H1 (cell line): Measurements from ENCODE around the gene DCUN1D4. TPM values are rescaled to one million over a fixed set of nuclear protein-coding genes. Genes with fewer than 3 reads are reported as not detected.

Experiments used
- CTCF ChIA-PET: fragments of 300-600 bp; sonication (Branson Sonifier 250); formaldehyde crosslinking; loops from one replicate; lab custom pipeline; 2021; ENCODE audit not compliant: partially characterized antibody; lab: Charles Lee
- POLR2A ChIA-PET: fragments of 300-600 bp; sonication (Branson Sonifier 250); formaldehyde crosslinking; loops from one replicate; lab custom pipeline; 2021; ENCODE audit warnings: inconsistent platforms; ENCODE audit not compliant: partially characterized antibody; lab: Charles Lee
- DNase-seq, 2 experiments: peaks; one replicate each; pipeline versions ENCODE4 v3.0.0 to v3.0.0-alpha.2; 2010 to 2022; ENCODE audit warnings: low spot score in 2 of 2, low read depth in 1 of 2, mixed read lengths in 1 of 2
- FAIRE-seq: peaks from 2 replicates; lab custom pipeline; 2011; peaks lifted over from hg19 to GRCh38; lab: Jason Lieb, UNC
- H2AFZ ChIP-seq: 2 replicates; pipeline ENCODE4 v1.8.1; 2012; ENCODE audit warnings: low read length, inconsistent platforms
- H2AK5ac ChIP-seq: 2 replicates; pipeline ENCODE4 v1.6.1; 2013; ENCODE audit warnings: low read depth, low read length
- H2BK120ac ChIP-seq: replicated peaks from 2 replicates; pipeline ENCODE3; 2013; ENCODE audit warnings: low read depth, low read length, inconsistent platforms
- H2BK12ac ChIP-seq: 2 replicates; pipeline ENCODE4 v1.6.1; 2013; ENCODE audit warnings: low read depth, low read length
- H2BK15ac ChIP-seq: 2 replicates; pipeline ENCODE4 v1.6.1; 2013; ENCODE audit warnings: low read length
- H2BK20ac ChIP-seq: 2 replicates; pipeline ENCODE4 v1.6.1; 2013; ENCODE audit warnings: low read length
- H2BK5ac ChIP-seq: 2 replicates; pipeline ENCODE4 v1.6.1; 2013; ENCODE audit warnings: low read depth, low read length
- H3K14ac ChIP-seq: 2 replicates; pipeline ENCODE4 v1.6.1; 2013; ENCODE audit warnings: inconsistent platforms; ENCODE audit not compliant: insufficient read length
- H3K18ac ChIP-seq: 2 replicates; pipeline ENCODE4 v1.6.1; 2013; ENCODE audit warnings: low read length; ENCODE audit errors: extremely low read depth
- H3K23ac ChIP-seq: 2 replicates; pipeline ENCODE4 v1.6.1; 2013; ENCODE audit warnings: inconsistent platforms; ENCODE audit not compliant: insufficient read length
- H3K23me2 ChIP-seq: 2 replicates; pipeline ENCODE4 v1.6.1; 2013; ENCODE audit warnings: low read depth, low read length
- H3K27ac ChIP-seq: 2 replicates; pipeline ENCODE4 v1.6.1; 2011; ENCODE audit warnings: low read depth, low read length, inconsistent platforms
- H3K27me3 ChIP-seq, 4 experiments: replicated peaks in 1 of 4; 1 replicate in 1 of 4; 2 replicates in 3 of 4; pipeline versions ENCODE4 v1.6.1 to v1.8.1; 2011 to 2013; ENCODE audit warnings: low read length in 3 of 4, mild to moderate bottlenecking in 3 of 4, inconsistent platforms in 2 of 4, mixed read lengths in 2 of 4, moderate library complexity in 1 of 4; ENCODE audit not compliant: control insufficient read depth in 3 of 4, insufficient read depth in 3 of 4; ENCODE audit errors: extremely low read depth in 1 of 4
- H3K36me3 ChIP-seq, 4 experiments: 2 replicates each; pipeline versions ENCODE4 v1.6.1 to v1.8.1; 2011 to 2013; ENCODE audit warnings: mild to moderate bottlenecking in 4 of 4, low read length in 3 of 4, moderate library complexity in 2 of 4, control low read depth in 1 of 4, inconsistent platforms in 1 of 4; ENCODE audit not compliant: insufficient read depth in 4 of 4, control insufficient read depth in 2 of 4
- H3K4ac ChIP-seq: replicated peaks from 2 replicates; pipeline ENCODE3; 2013; ENCODE audit warnings: low read length, low read depth, mixed read lengths, inconsistent platforms; ENCODE audit not compliant: insufficient read length
- H3K4me1 ChIP-seq, 4 experiments: replicated peaks in 1 of 4; 1 replicate in 1 of 4; 2 replicates in 3 of 4; pipeline versions ENCODE4 v1.6.1 to v1.8.1; 2011 to 2013; ENCODE audit warnings: low read length in 3 of 4, inconsistent platforms in 2 of 4, mixed read lengths in 1 of 4; ENCODE audit not compliant: insufficient read depth in 4 of 4, control insufficient read depth in 3 of 4
- H3K4me2 ChIP-seq, 2 experiments: 2 replicates each; pipeline versions ENCODE4 v1.6.1 to v1.8.1; 2011 to 2013; ENCODE audit warnings: low read depth in 2 of 2, low read length in 2 of 2, control low read depth in 1 of 2, inconsistent platforms in 1 of 2, mild to moderate bottlenecking in 1 of 2; ENCODE audit not compliant: insufficient read depth in 1 of 2
- H3K4me3 ChIP-seq, 4 experiments: fragments of 200-600, 300-600 bp in 1 of 4; sonication (generic), shearing (Covaris generic), sonication (Bioruptor Twin) in 1 of 4; 2 replicates each; pipeline versions ENCODE4 v1.5.1 to v1.8.1; 2011 to 2016; ENCODE audit warnings: low read length in 4 of 4, low read depth in 3 of 4, control low read depth in 2 of 4, inconsistent platforms in 2 of 4, mild to moderate bottlenecking in 2 of 4, mixed read lengths in 1 of 4, moderate library complexity in 1 of 4; ENCODE audit not compliant: insufficient read depth in 2 of 4; ENCODE audit errors: extremely low read depth in 1 of 4
- H3K56ac ChIP-seq: replicated peaks from 2 replicates; pipeline ENCODE3; 2013; ENCODE audit warnings: low read depth, mild to moderate bottlenecking, mixed read lengths, low read length, inconsistent platforms; ENCODE audit not compliant: insufficient read length
- H3K79me1 ChIP-seq: 2 replicates; pipeline ENCODE4 v1.6.1; 2013; ENCODE audit warnings: low read depth, low read length, control low read depth
- H3K79me2 ChIP-seq, 2 experiments: 2 replicates each; pipeline versions ENCODE4 v1.6.1 to v1.8.1; 2012 to 2013; ENCODE audit warnings: low read length in 2 of 2, mild to moderate bottlenecking in 2 of 2, inconsistent platforms in 1 of 2; ENCODE audit not compliant: insufficient read depth in 2 of 2, control insufficient read depth in 1 of 2
- H3K9ac ChIP-seq, 4 experiments: replicated peaks in 1 of 4; 1 replicate in 1 of 4; 2 replicates in 3 of 4; pipeline versions ENCODE4 v1.6.1 to v1.8.1; 2011 to 2013; ENCODE audit warnings: low read depth in 3 of 4, low read length in 3 of 4, control low read depth in 2 of 4, mild to moderate bottlenecking in 2 of 4, moderate library complexity in 2 of 4, inconsistent platforms in 1 of 4; ENCODE audit errors: extremely low read depth in 1 of 4
- H3K9me3 ChIP-seq, 2 experiments: 2 replicates each; pipeline versions ENCODE4 v1.6.1 to v1.8.1; 2012 to 2013; ENCODE audit warnings: mild to moderate bottlenecking in 2 of 2, moderate library complexity in 2 of 2, control low read depth in 1 of 2, inconsistent platforms in 1 of 2, low read depth in 1 of 2, low read length in 1 of 2, mixed read lengths in 1 of 2; ENCODE audit not compliant: insufficient read depth in 2 of 2
- H4K20me1 ChIP-seq, 2 experiments: replicated peaks in 1 of 2; 2 replicates each; pipeline versions ENCODE3 to v1.8.1; 2011 to 2013; ENCODE audit warnings: inconsistent platforms in 2 of 2, low read length in 2 of 2, mild to moderate bottlenecking in 1 of 2; ENCODE audit not compliant: insufficient read depth in 2 of 2, control insufficient read depth in 1 of 2
- H4K5ac ChIP-seq: 2 replicates; pipeline ENCODE4 v1.6.1; 2013; ENCODE audit warnings: low read length, low read depth, mixed read lengths, inconsistent platforms; ENCODE audit not compliant: insufficient read length
- H4K8ac ChIP-seq: 2 replicates; pipeline ENCODE4 v1.8.0; 2013; ENCODE audit warnings: mild to moderate bottlenecking, moderate library complexity, low read length, inconsistent platforms; ENCODE audit not compliant: insufficient read depth; ENCODE audit errors: extremely low read depth
- H4K91ac ChIP-seq: replicated peaks from 2 replicates; pipeline ENCODE3; 2013; ENCODE audit warnings: low read length, mixed read lengths, inconsistent platforms; ENCODE audit not compliant: insufficient read length
- EGR1 ChIP-seq: IDR thresholded peaks from 2 replicates; pipeline ENCODE4 v1.6.1; 2011; ENCODE audit warnings: low read depth, low read length, borderline replicate concordance
- GABPA ChIP-seq: IDR thresholded peaks from 2 replicates; pipeline ENCODE4 v1.6.1; 2011; ENCODE audit warnings: mild to moderate bottlenecking, low read length, moderate library complexity, borderline replicate concordance; ENCODE audit not compliant: insufficient read depth
- JUN ChIP-seq: IDR thresholded peaks from 2 replicates; pipeline ENCODE4 v1.6.1; 2011; ENCODE audit warnings: low read depth, mild to moderate bottlenecking, improper control_type of control experiment, low read length
- KDM5A ChIP-seq: fragments of 200-600 bp; IDR thresholded peaks from 2 replicates; pipeline ENCODE4 v1.7.1; 2012; ENCODE audit warnings: mild to moderate bottlenecking, low read length, inconsistent platforms, mixed read lengths
- NRF1 ChIP-seq: IDR thresholded peaks from 2 replicates; pipeline ENCODE4 v1.6.1; 2011; ENCODE audit warnings: mild to moderate bottlenecking, low read depth, low read length, improper control_type of control experiment
- PHF8 ChIP-seq: fragments of 200-600 bp; sonication (generic); conservative IDR thresholded peaks from 2 replicates; pipeline ENCODE4 v1.7.1; 2012; ENCODE audit warnings: low read depth, mild to moderate bottlenecking, inconsistent platforms, low read length, moderate library complexity
- SIN3A ChIP-seq, 2 experiments: IDR thresholded peaks in 1 of 2; conservative IDR thresholded peaks in 1 of 2; 2 replicates each; pipeline ENCODE4 v1.6.1; 2011 to 2012; ENCODE audit warnings: low read length in 2 of 2, improper control_type of control experiment in 1 of 2, low read depth in 1 of 2, mild to moderate bottlenecking in 1 of 2
- SIX5 ChIP-seq: IDR thresholded peaks from 2 replicates; pipeline ENCODE4 v1.6.1; 2011; ENCODE audit warnings: mild to moderate bottlenecking, low read depth, low read length
- SP1 ChIP-seq: IDR thresholded peaks from 2 replicates; pipeline ENCODE4 v1.6.1; 2011; ENCODE audit warnings: low read depth, low read length
- SP4 ChIP-seq: IDR thresholded peaks from 2 replicates; pipeline ENCODE4 v1.6.1; 2012; ENCODE audit warnings: low read length, inconsistent platforms
- SRF ChIP-seq: IDR thresholded peaks from 2 replicates; pipeline ENCODE4 v1.6.1; 2011; ENCODE audit warnings: mild to moderate bottlenecking, low read depth, low read length, moderate library complexity
- TBP ChIP-seq: IDR thresholded peaks from 2 replicates; pipeline ENCODE4 v1.6.1; 2011; ENCODE audit warnings: low read depth, low read length, improper control_type of control experiment
- WGBS, 2 experiments: shearing (Covaris generic) in 1 of 2; methylation state at CpG; one replicate each; pipeline versions ENCODE4 v1.1.6 to v1.1.7; 2013 to 2015; ENCODE audit warnings: low lambda C conversion rate in 2 of 2, mixed read lengths in 2 of 2, inconsistent platforms in 1 of 2, low coverage in 1 of 2, missing lambda C conversion rate in 1 of 2; ENCODE audit not compliant: insufficient replicate concordance in 2 of 2, insufficient coverage in 1 of 2, insufficient read length in 1 of 2; ENCODE audit errors: extremely low coverage in 1 of 2, missing lambda C conversion rate in 1 of 2; 5-methylcytosine and 5-hydroxymethylcytosine counted together
- polyA plus RNA-seq, 7 experiments: library from polyadenylated mRNA; depleted of rRNA in 3 of 7; stranded (reverse) in 5 of 7; unstranded in 2 of 7; fragments of >200 nt in 5 of 7; fragments of 200-250 nt in 2 of 7; gene quantifications; 1 replicate in 5 of 7; 2 replicates in 1 of 7; 4 replicates in 1 of 7; pipeline versions ENCODE4 v1.2.1 to v1.2.3, GENCODE V29; 2011 to 2013; ENCODE audit warnings: missing spikeins in 2 of 7, mixed read lengths in 2 of 7
- total RNA-seq: library from RNA; stranded (reverse); fragmentation: NEBNext Ultra II Directional; extraction: Animal tissue kit (Norgen Biotek cat#: 25700); gene quantifications from 2 replicates; pipeline ENCODE4 v1.2.1, GENCODE V29; 2021
- TF ChIP-seq, protein P1 (sequence below): IDR thresholded peaks from 2 replicates; pipeline ENCODE4 v1.6.1; 2012; ENCODE audit warnings: low read length, inconsistent platforms

Gene DCUN1D4
- total and polyA plus RNA-seq, 2 of the 8 experiments (the other 6 are each of a cell fraction or from before 2014, with no cell fraction given), result 22.9 to 55.9 TPM

DNA sequence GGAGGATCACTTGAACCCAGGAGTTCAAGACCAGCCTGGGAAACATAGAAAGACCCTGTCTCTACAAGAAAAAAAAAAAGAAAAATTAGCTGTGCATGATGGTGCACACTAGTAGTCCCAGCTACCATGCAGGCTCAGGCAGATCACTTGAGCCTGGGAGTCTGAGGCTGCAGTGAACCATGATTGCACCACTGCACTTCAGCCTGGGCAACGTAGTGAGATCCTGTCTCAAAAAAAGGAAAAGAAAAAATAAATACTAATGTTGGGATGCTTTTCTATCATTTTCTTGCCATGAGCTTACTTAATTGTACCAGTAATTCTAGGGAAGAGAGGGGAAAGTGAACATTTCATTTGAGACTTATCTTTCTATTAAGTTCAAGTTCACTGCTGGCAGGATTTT, 19.8 kb downstream of the DCUN1D4 start:
- Histone ChIP-seq H3K23ac (no peak overlapping the region), H4K5ac (no peak overlapping the region), H3K4me1 (peaks cover 0 to 4% (median 3%) of the 10 kb centered on the region in 4 experiments; a peak in 4 of 7 replicates), H3K4me3 (no peak overlapping the region), H3K23me2 (no peaks in the 10 kb centered on the region), H3K18ac (no peak overlapping the region), H3K79me1 (peaks cover 6% of the 10 kb centered on the region), H4K20me1 (peaks cover 5 to 6% of the 10 kb centered on the region in 2 experiments), H2BK12ac (no peak overlapping the region), H3K4me2 (no peak overlapping the region), H3K27me3 (no peaks in the 10 kb centered on the region), H4K91ac (no peak overlapping the region), H2BK5ac (no peak overlapping the region), H3K14ac (no peak overlapping the region), H3K56ac (no peak overlapping the region), H2AFZ (no peak overlapping the region), H4K8ac (no peak overlapping the region), H3K79me2 (peaks cover 6 to 53% of the 10 kb centered on the region in 2 experiments; a peak in 3 of 4 replicates), H3K36me3 (peaks cover 10 to 45% (median 24%) of the 10 kb centered on the region in 4 experiments; a peak in 7 of 8 replicates), H3K27ac (no peak overlapping the region), H2BK20ac (no peak overlapping the region), H3K9ac (no peak overlapping the region), H2AK5ac (no peak overlapping the region), H2BK15ac (no peak overlapping the region), H2BK120ac (no peak overlapping the region), H3K9me3 (no peaks in the 10 kb centered on the region), H3K4ac (no peak overlapping the region)
- FAIRE-seq (no peak), DNase-seq (no peak)
- 100% methylated on average over 1 of the region's 1 CpG; no CpG with 5 or more reads in 1 of the 2 experiments for WGBS, 2 experiments
- ChIA-PET POLR2A (interaction anchor here (1.0 to 2.5 kb wide), 4 partner anchors 10 to 30 kb away, joined by 3 to 7 read pairs (median 4); no protein-coding TSS in a partner anchor), CTCF (interaction anchor here (0.8 to 3.3 kb wide), 2 partner anchors 23 to 31 kb away, joined by 3 to 12 read pairs; no protein-coding TSS in a partner anchor)
- TF ChIP-seq GABPA, result no peak
- no peak for TF ChIP-seq SRF
- no peak for TF ChIP-seq PHF8
- TF ChIP-seq JUN, result no peak
- no peak for TF ChIP-seq NRF1
- no peak for TF ChIP-seq SIN3A (conservative IDR thresholded peaks at IDR 0.05 in 1 of 2, IDR thresholded peaks at IDR 0.05 in 1 of 2; ENCODE audit: low read depth in 1 of 2, low read length in 2 of 2)
- no peak for TF ChIP-seq SP4
- no peak for TF ChIP-seq EGR1
- TF ChIP-seq, protein P1, sequence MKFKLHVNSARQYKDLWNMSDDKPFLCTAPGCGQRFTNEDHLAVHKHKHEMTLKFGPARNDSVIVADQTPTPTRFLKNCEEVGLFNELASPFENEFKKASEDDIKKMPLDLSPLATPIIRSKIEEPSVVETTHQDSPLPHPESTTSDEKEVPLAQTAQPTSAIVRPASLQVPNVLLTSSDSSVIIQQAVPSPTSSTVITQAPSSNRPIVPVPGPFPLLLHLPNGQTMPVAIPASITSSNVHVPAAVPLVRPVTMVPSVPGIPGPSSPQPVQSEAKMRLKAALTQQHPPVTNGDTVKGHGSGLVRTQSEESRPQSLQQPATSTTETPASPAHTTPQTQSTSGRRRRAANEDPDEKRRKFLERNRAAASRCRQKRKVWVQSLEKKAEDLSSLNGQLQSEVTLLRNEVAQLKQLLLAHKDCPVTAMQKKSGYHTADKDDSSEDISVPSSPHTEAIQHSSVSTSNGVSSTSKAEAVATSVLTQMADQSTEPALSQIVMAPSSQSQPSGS, result no peak
- TF ChIP-seq KDM5A, result no peak
- TF ChIP-seq TBP, result no peak
- TF ChIP-seq SIX5, result no peak
- TF ChIP-seq SP1, result no peak
